Hepatocyte (in vitro differentiated cells): ENCODE data around the gene PSMD1. TPM values are rescaled to one million over a fixed set of nuclear protein-coding genes. Genes with fewer than 3 reads are reported as not detected.
A peak's percentile ranks its signal among the peaks of the same experiment; 100 is the strongest.

Source experiments
- DNase-seq: peaks from one replicate; pipeline ENCODE4 v3.0.0-alpha.2; 2016; ENCODE audit warnings: low spot score
- H2AFZ ChIP-seq: fragments of 200-600 bp; sonication (generic); 2 replicates; pipeline ENCODE4 v1.6.0; 2016; ENCODE audit warnings: antibody characterized with exemption, mild to moderate bottlenecking
- H3K27ac ChIP-seq: fragments of 200-600 bp; sonication (generic); 2 replicates; pipeline ENCODE4 v1.5.1; 2016; ENCODE audit warnings: mild to moderate bottlenecking
- H3K27me3 ChIP-seq: fragments of 200-600 bp; sonication (generic); 2 replicates; pipeline ENCODE4 v1.6.1; 2016
- H3K36me3 ChIP-seq: fragments of 200-600 bp; sonication (generic); replicated peaks from 2 replicates; pipeline ENCODE4 v1.5.1; 2016; ENCODE audit warnings: low read depth; ENCODE audit not compliant: insufficient read depth
- H3K4me1 ChIP-seq: fragments of 200-600 bp; sonication (generic); 2 replicates; pipeline ENCODE4 v1.5.1; 2016; ENCODE audit warnings: mild to moderate bottlenecking, moderate library complexity; ENCODE audit not compliant: insufficient read depth
- H3K4me2 ChIP-seq: fragments of 200-600 bp; sonication (generic); 2 replicates; pipeline ENCODE4 v1.6.0; 2016
- H3K4me3 ChIP-seq: fragments of 200-600 bp; sonication (generic); 2 replicates; pipeline ENCODE4 v1.5.1; 2016; ENCODE audit warnings: mild to moderate bottlenecking
- H3K79me2 ChIP-seq: fragments of 200-600 bp; sonication (generic); 2 replicates; pipeline ENCODE4 v1.6.0; 2017; ENCODE audit warnings: mild to moderate bottlenecking
- H3K9me2 ChIP-seq: fragments of 200-600 bp; sonication (generic); replicated peaks from 2 replicates; pipeline ENCODE4 v1.6.0; 2017; ENCODE audit warnings: mild to moderate bottlenecking; ENCODE audit not compliant: insufficient read depth
- H3K9me3 ChIP-seq: fragments of 200-600 bp; sonication (generic); 2 replicates; pipeline ENCODE4 v1.5.1; 2016; ENCODE audit warnings: low read depth, mild to moderate bottlenecking
- H4K20me1 ChIP-seq: fragments of 200-600 bp; sonication (generic); 2 replicates; pipeline ENCODE4 v1.6.0; 2016; ENCODE audit warnings: mild to moderate bottlenecking; ENCODE audit not compliant: insufficient read depth, poor library complexity, severe bottlenecking
- EZH2 ChIP-seq: fragments of 200-600 bp; sonication (generic); IDR thresholded peaks from 2 replicates; pipeline ENCODE4 v1.6.1; 2016; ENCODE audit warnings: antibody characterized with exemption, mild to moderate bottlenecking, borderline replicate concordance
- EZH2phosphoT487 ChIP-seq: fragments of 200-600 bp; sonication (generic); IDR thresholded peaks from one replicate; pipeline ENCODE4 v1.6.1; 2018; ENCODE audit warnings: antibody characterized with exemption, mild to moderate bottlenecking, low read depth, moderate library complexity; ENCODE audit not compliant: unreplicated experiment, severe bottlenecking
- WGBS: methylation state at CpG from one replicate; pipeline ENCODE4 v1.1.6; 2016; ENCODE audit warnings: low lambda C conversion rate; ENCODE audit errors: missing lambda C conversion rate; 5-methylcytosine and 5-hydroxymethylcytosine counted together
- polyA plus RNA-seq: library from polyadenylated mRNA; unstranded; fragments of >200 nt; fragmentation: Nextera tagmentation; extraction: Ambion mirVana; gene quantifications from 2 replicates; pipeline ENCODE4 v1.2.1, GENCODE V29; 2016
- total RNA-seq: library from RNA; depleted of rRNA; stranded (reverse); fragments of >200 nt; gene quantifications from 2 replicates; pipeline ENCODE4 v1.2.3, GENCODE V29; 2014
- TF ChIP-seq, protein P1 (sequence below): fragments of 200-600 bp; sonication (generic); IDR thresholded peaks from 2 replicates; pipeline ENCODE4 v1.5.1; 2016; ENCODE audit warnings: antibody characterized with exemption, mild to moderate bottlenecking; ENCODE audit not compliant: poor library complexity

The PSMD1 gene
- total and polyA plus RNA-seq, 2 experiments from 2014 or later, result 92.9 to 106 TPM

GRCh38 chr2:231057590-231057989 is 923 bp downstream of the PSMD1 start:
- 4% methylated on average over 10 of the region's 10 CpGs for WGBS
- H3K9me2 ChIP-seq, result no peaks in the 10 kb centered on the region
- peak overlapping the region; percentile 82 for H2AFZ ChIP-seq
- TF ChIP-seq, protein P1, sequence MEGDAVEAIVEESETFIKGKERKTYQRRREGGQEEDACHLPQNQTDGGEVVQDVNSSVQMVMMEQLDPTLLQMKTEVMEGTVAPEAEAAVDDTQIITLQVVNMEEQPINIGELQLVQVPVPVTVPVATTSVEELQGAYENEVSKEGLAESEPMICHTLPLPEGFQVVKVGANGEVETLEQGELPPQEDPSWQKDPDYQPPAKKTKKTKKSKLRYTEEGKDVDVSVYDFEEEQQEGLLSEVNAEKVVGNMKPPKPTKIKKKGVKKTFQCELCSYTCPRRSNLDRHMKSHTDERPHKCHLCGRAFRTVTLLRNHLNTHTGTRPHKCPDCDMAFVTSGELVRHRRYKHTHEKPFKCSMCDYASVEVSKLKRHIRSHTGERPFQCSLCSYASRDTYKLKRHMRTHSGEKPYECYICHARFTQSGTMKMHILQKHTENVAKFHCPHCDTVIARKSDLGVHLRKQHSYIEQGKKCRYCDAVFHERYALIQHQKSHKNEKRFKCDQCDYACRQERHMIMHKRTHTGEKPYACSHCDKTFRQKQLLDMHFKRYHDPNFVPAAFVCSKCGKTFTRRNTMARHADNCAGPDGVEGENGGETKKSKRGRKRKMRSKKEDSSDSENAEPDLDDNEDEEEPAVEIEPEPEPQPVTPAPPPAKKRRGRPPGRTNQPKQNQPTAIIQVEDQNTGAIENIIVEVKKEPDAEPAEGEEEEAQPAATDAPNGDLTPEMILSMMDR, result no peak
- no peak for DNase-seq
- H3K9me3 ChIP-seq, result no peaks in the 10 kb centered on the region
- peak overlapping the region; percentile 98 for H3K4me3 ChIP-seq
- peaks cover 20% of the 10 kb centered on the region for H3K4me1 ChIP-seq
- peaks cover 15% of the 10 kb centered on the region for H4K20me1 ChIP-seq
- peak overlapping the region; percentile 100 for H3K27ac ChIP-seq
- no peaks in the 10 kb centered on the region for H3K27me3 ChIP-seq
- H3K36me3 ChIP-seq, result peaks cover 9% of the 10 kb centered on the region
- H3K79me2 ChIP-seq, result peaks cover 58% of the 10 kb centered on the region
- peak overlapping the region; percentile 86 for H3K4me2 ChIP-seq

- peaks cover 68% of the 10 kb centered on the region for H3K79me2 ChIP-seq
- H3K27me3 ChIP-seq, result no peaks in the 10 kb centered on the region
- peaks cover 15% of the 10 kb centered on the region for H4K20me1 ChIP-seq
- peak overlapping the region; percentile 86 for H3K4me2 ChIP-seq
- DNase-seq, result no peak
- no peak overlapping the region for H2AFZ ChIP-seq
- peaks cover 20% of the 10 kb centered on the region for H3K4me1 ChIP-seq
- H3K36me3 ChIP-seq, result peaks cover 15% of the 10 kb centered on the region
- H3K9me2 ChIP-seq, result no peaks in the 10 kb centered on the region
- TF ChIP-seq EZH2phosphoT487, result no peak
- TF ChIP-seq EZH2, result no peak
- H3K27ac ChIP-seq, result peak overlapping the region; percentile 23
- H3K9me3 ChIP-seq, result no peaks in the 10 kb centered on the region
- no peak overlapping the region for H3K4me3 ChIP-seq
- 80% methylated on average over 4 of the region's 4 CpGs for WGBS
These were observed 2.3 kb downstream of the PSMD1 start for GRCh38 chr2:231058761-231059550.

DNA sequence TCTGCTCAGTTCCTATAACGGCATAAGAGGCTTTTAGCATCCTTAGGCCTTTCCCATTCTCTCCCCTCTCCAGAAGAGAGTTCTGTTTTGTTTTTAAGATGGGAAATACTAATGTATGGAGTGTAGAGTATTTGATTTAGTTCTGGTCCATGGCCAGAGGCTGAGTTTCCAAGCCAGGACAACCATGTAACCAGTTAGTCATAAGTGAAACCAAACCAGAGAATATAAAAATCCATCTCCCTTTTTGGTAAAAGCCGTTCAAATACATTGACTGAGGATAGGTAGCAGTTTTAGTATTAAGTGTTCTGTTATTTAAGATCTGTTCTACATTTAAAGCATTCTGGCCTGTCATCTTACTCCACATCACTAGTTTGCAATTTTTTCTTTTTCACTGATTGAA is 3.1 kb downstream of the PSMD1 start:
- TF ChIP-seq, protein P1, result no peak
- no peak for TF ChIP-seq EZH2
- no peak for TF ChIP-seq EZH2phosphoT487
- H3K4me1 ChIP-seq, result peaks cover 20% of the 10 kb centered on the region
- WGBS, result 89% methylated on average over 2 of the region's 2 CpGs
- no peak overlapping the region for H2AFZ ChIP-seq
- H3K36me3 ChIP-seq, result peaks cover 15% of the 10 kb centered on the region
- peaks cover 15% of the 10 kb centered on the region for H4K20me1 ChIP-seq
- H3K27me3 ChIP-seq, result no peaks in the 10 kb centered on the region
- H3K9me2 ChIP-seq, result no peaks in the 10 kb centered on the region
- H3K4me3 ChIP-seq, result no peak overlapping the region
- peak overlapping the region; percentile 86 for H3K4me2 ChIP-seq
- DNase-seq, result no peak
- H3K27ac ChIP-seq, result no peak overlapping the region
- peaks cover 71% of the 10 kb centered on the region for H3K79me2 ChIP-seq
- no peaks in the 10 kb centered on the region for H3K9me3 ChIP-seq

GRCh38 chr2:231062776-231063175 is 6.1 kb downstream of the PSMD1 start:
- peaks cover 15% of the 10 kb centered on the region for H3K36me3 ChIP-seq
- no peak overlapping the region for H2AFZ ChIP-seq
- no peak overlapping the region for H3K4me2 ChIP-seq
- H4K20me1 ChIP-seq, result peaks cover 11% of the 10 kb centered on the region
- TF ChIP-seq, protein P1, result no peak
- peaks cover 68% of the 10 kb centered on the region for H3K79me2 ChIP-seq
- no peaks in the 10 kb centered on the region for H3K9me2 ChIP-seq
- no peaks in the 10 kb centered on the region for H3K27me3 ChIP-seq
- peaks cover 21% of the 10 kb centered on the region for H3K4me1 ChIP-seq
- no peaks in the 10 kb centered on the region for H3K9me3 ChIP-seq
- no peak for DNase-seq
- no peak overlapping the region for H3K27ac ChIP-seq
- no peak overlapping the region for H3K4me3 ChIP-seq
- 87% methylated on average over 3 of the region's 3 CpGs for WGBS
